GM12878 (cell line): ENCODE results near the gene ROR2. TPM values are rescaled to one million over a fixed set of nuclear protein-coding genes. Genes with fewer than 3 reads are reported as not detected.

ENCODE experiments used
- ATAC-seq: fragments of 200-7000 bp; cut with Tn5 transposase; 3 replicates; pipeline ENCODE4 v1.9.1; 2020; ENCODE audit warnings: mild to moderate bottlenecking, moderate library complexity
- BruUV-seq: library from RNA; stranded (reverse); fragments of 400-500 nt; replicated peaks from 2 replicates; lab custom pipeline; 2021; lab: Mats Ljungman, UMichigan
- CTCF ChIA-PET: fragments of 300-600 bp; sonication (Branson Sonifier 250); formaldehyde crosslinking; extraction: SDS; loops from one replicate; lab custom pipeline; 2021; ENCODE audit warnings: inconsistent platforms; lab: Yijun Ruan, JAX
- POLR2A ChIA-PET: fragments of 350-600 bp; formaldehyde crosslinking; extraction: SDS; loops from one replicate; lab custom pipeline; 2021; ENCODE audit warnings: inconsistent platforms; lab: Charles Lee
- RAD21 ChIA-PET: fragments of 300-600 bp; sonication (Branson Sonifier 250); formaldehyde crosslinking; loops from one replicate; lab custom pipeline; 2023; ENCODE audit warnings: antibody characterized with exemption; ENCODE audit not compliant: unreplicated experiment; lab: Charles Lee
- SMC1A ChIA-PET: fragments of 300-600 bp; sonication (Branson Sonifier 250); formaldehyde crosslinking; loops from one replicate; lab custom pipeline; 2023; ENCODE audit not compliant: unreplicated experiment, uncharacterized antibody; lab: Charles Lee
- DNase-seq: peaks from one replicate; pipeline ENCODE4 v3.0.0-alpha.2; 2011; ENCODE audit warnings: low read depth, low spot score
- FAIRE-seq: peaks from 3 replicates; lab custom pipeline; 2011; peaks lifted over from hg19 to GRCh38; lab: Jason Lieb, UNC
- H2AFZ ChIP-seq: 2 replicates; pipeline ENCODE4 v1.6.0; 2011; ENCODE audit warnings: low read depth, low read length, control low read depth; ENCODE audit not compliant: control insufficient read depth
- H3K27ac ChIP-seq: 2 replicates; pipeline ENCODE4 v1.5.1; 2011; ENCODE audit warnings: control low read depth; ENCODE audit not compliant: control insufficient read depth, insufficient read depth
- H3K27me3 ChIP-seq, 2 experiments: replicated peaks in 1 of 2; 2 replicates each; pipeline versions ENCODE4 v1.6.0 to v1.6.1; 2011; ENCODE audit warnings: low read length in 1 of 2; ENCODE audit not compliant: control insufficient read depth in 2 of 2, insufficient read depth in 2 of 2
- H3K36me3 ChIP-seq, 2 experiments: 2 replicates each; pipeline ENCODE4 v1.5.1; 2011; ENCODE audit warnings: low read length in 1 of 2; ENCODE audit not compliant: control insufficient read depth in 2 of 2, insufficient read depth in 2 of 2
- H3K4me1 ChIP-seq: 2 replicates; pipeline ENCODE4 v1.6.1; 2011; ENCODE audit warnings: mild to moderate bottlenecking, low read length, moderate library complexity, mixed read lengths; ENCODE audit not compliant: control insufficient read depth, insufficient read depth
- H3K4me2 ChIP-seq: 2 replicates; pipeline ENCODE4 v1.6.0; 2011; ENCODE audit warnings: control low read depth; ENCODE audit not compliant: control insufficient read depth, insufficient read depth
- H3K4me3 ChIP-seq: fragments of 200-600 bp; sonication (generic); 2 replicates; pipeline ENCODE4 v1.5.1; 2016
- H3K79me2 ChIP-seq: 2 replicates; pipeline ENCODE4 v1.6.0; 2011; ENCODE audit warnings: low read length; ENCODE audit not compliant: control insufficient read depth, insufficient read depth
- H3K9ac ChIP-seq: 2 replicates; pipeline ENCODE4 v1.8.0; 2011; ENCODE audit warnings: low read length, control low read depth, mixed read lengths; ENCODE audit not compliant: control insufficient read depth, insufficient read depth
- H3K9me3 ChIP-seq: replicated peaks from 3 replicates; pipeline ENCODE4 v1.5.1; 2011; ENCODE audit warnings: mild to moderate bottlenecking, low read length; ENCODE audit not compliant: control insufficient read depth, insufficient read depth
- H4K20me1 ChIP-seq: 2 replicates; pipeline ENCODE4 v1.6.0; 2011; ENCODE audit not compliant: control insufficient read depth, insufficient read depth
- BMI1 ChIP-seq: fragments of 450-650 bp; IDR thresholded peaks from 2 replicates; pipeline ENCODE4 v1.6.1; 2016; ENCODE audit warnings: mild to moderate bottlenecking, moderate library complexity, borderline replicate concordance
- E2F4 ChIP-seq: IDR thresholded peaks from 2 replicates; pipeline ENCODE4 v1.6.1; 2012; ENCODE audit warnings: low read depth, low read length, improper control_type of control experiment
- HDAC2 ChIP-seq: fragments of 200-600 bp; sonication (generic); IDR thresholded peaks from 2 replicates; pipeline ENCODE4 v1.6.1; 2017
- MLLT1 ChIP-seq: fragments of 450-650 bp; IDR thresholded peaks from 2 replicates; pipeline ENCODE4 v1.6.1; 2016; ENCODE audit warnings: mild to moderate bottlenecking
- PAX8 ChIP-seq: fragments of 450-650 bp; IDR thresholded peaks from 2 replicates; pipeline ENCODE4 v1.6.1; 2017; ENCODE audit warnings: mild to moderate bottlenecking, moderate library complexity
- PML ChIP-seq: IDR thresholded peaks from 2 replicates; pipeline ENCODE4 v1.6.1; 2012; ENCODE audit warnings: low read length, inconsistent platforms
- SIX5 ChIP-seq: IDR thresholded peaks from 2 replicates; pipeline ENCODE4 v1.6.1; 2011; ENCODE audit warnings: mild to moderate bottlenecking, low read depth, low read length, moderate library complexity; ENCODE audit not compliant: severe bottlenecking
- ZBED1 ChIP-seq: IDR thresholded peaks from 2 replicates; pipeline ENCODE4 v1.6.1; 2016; ENCODE audit warnings: borderline replicate concordance
- WGBS: methylation state at CpG from one replicate; pipeline ENCODE4 v1.1.6; 2016; ENCODE audit warnings: low lambda C conversion rate; ENCODE audit not compliant: insufficient replicate concordance, insufficient coverage; ENCODE audit errors: missing lambda C conversion rate; 5-methylcytosine and 5-hydroxymethylcytosine counted together
- in situ Hi-C: fragments of 300-500 bp; cut with MboI; formaldehyde crosslinking; loops from 9 replicates; pipeline ENCODE4 v1.14.3; 2018; ENCODE audit warnings: mixed read lengths
- intact Hi-C: fragments of 100-400 bp; cut with micrococcal nuclease; formaldehyde crosslinking; loops from one replicate; pipeline ENCODE4 v1.14.2; 2022; ENCODE audit not compliant: unreplicated experiment
- polyA plus RNA-seq, 11 experiments: library from polyadenylated mRNA; depleted of rRNA in 4 of 11; unstranded in 6 of 11; stranded (reverse) in 5 of 11; fragments of >200 nt; fragmentation: Nextera tagmentation in 4 of 11; fragmentation: Illumina TruSeq in 1 of 11; extraction: Ambion mirVana in 4 of 11; extraction: Trizol in 1 of 11; gene quantifications; 1 replicate in 1 of 11; 2 replicates in 10 of 11; pipeline versions ENCODE4 v1.2.1 to v1.2.3, GENCODE V29; 2011 to 2016; ENCODE audit warnings: inconsistent platforms in 2 of 11, missing spikeins in 2 of 11, low read depth in 1 of 11
- total RNA-seq, 4 experiments: library from RNA; depleted of rRNA in 3 of 4; stranded (reverse); fragments of >200 nt in 3 of 4; fragmentation: Illumina TruSeq in 1 of 4; extraction: Trizol in 1 of 4; gene quantifications; 2 replicates each; pipeline versions ENCODE4 v1.2.1 to v1.2.3, GENCODE V29; 2013 to 2021

Gene ROR2
- total and polyA plus RNA-seq, 10 of the 15 experiments (the other 5 are each of a cell fraction or from before 2014, with no cell fraction given), result 0.03 to 0.05 TPM; not detected in 8

- in situ Hi-C loops, result no loop called here
- ChIA-PET RAD21 (no interaction called here), CTCF (no interaction called here), SMC1A (no interaction called here), POLR2A (no interaction called here)
- Histone ChIP-seq H3K4me3 (no peak overlapping the region), H4K20me1 (no peaks in the 10 kb centered on the region; the same call in 1 of the 2 replicates), H3K36me3 (no peaks in the 10 kb centered on the region), H3K4me2 (no peak overlapping the region), H3K27me3 (no peaks in the 10 kb centered on the region), H3K4me1 (no peaks in the 10 kb centered on the region), H3K9me3 (no peaks in the 10 kb centered on the region), H3K9ac (no peak overlapping the region), H2AFZ (no peak overlapping the region), H3K27ac (no peak overlapping the region), H3K79me2 (no peaks in the 10 kb centered on the region)
- no peak for DNase-seq
- intact Hi-C loops, result loop anchor here (1.0 to 10.0 kb wide), 2 partner anchors 646 to 766 kb away; no protein-coding TSS in a partner anchor
- no peak for FAIRE-seq
- no peak for TF ChIP-seq ZBED1
- no peak for TF ChIP-seq MLLT1
- TF ChIP-seq SIX5, result no peak
- no peak for TF ChIP-seq E2F4
- no peak for TF ChIP-seq HDAC2
- no peak for TF ChIP-seq BMI1
- TF ChIP-seq PML, result no peak
- TF ChIP-seq PAX8, result no peak
- 43% methylated on average over 8 of the region's 15 CpGs for WGBS
- ATAC-seq, result no peak
- BruUV-seq, result no TSS peak
These were observed 269.0 kb downstream of the ROR2 start for GRCh38 chr9:91680998-91681397.
